Activated CD4-positive, CD25-positive, alpha-beta regulatory T cell treated with anti-CD3 and anti-CD28 coated beads, Interleukin-2, amount 50 U/mL, for 16 hours (primary cell): ENCODE measurements around the gene SCAMP3.

Experiments used
- DNase-seq: peaks from one replicate; pipeline ENCODE4 v3.0.0-alpha.2; 2020; ENCODE audit warnings: low read depth, low spot score

SCAMP3 gene

DNA sequence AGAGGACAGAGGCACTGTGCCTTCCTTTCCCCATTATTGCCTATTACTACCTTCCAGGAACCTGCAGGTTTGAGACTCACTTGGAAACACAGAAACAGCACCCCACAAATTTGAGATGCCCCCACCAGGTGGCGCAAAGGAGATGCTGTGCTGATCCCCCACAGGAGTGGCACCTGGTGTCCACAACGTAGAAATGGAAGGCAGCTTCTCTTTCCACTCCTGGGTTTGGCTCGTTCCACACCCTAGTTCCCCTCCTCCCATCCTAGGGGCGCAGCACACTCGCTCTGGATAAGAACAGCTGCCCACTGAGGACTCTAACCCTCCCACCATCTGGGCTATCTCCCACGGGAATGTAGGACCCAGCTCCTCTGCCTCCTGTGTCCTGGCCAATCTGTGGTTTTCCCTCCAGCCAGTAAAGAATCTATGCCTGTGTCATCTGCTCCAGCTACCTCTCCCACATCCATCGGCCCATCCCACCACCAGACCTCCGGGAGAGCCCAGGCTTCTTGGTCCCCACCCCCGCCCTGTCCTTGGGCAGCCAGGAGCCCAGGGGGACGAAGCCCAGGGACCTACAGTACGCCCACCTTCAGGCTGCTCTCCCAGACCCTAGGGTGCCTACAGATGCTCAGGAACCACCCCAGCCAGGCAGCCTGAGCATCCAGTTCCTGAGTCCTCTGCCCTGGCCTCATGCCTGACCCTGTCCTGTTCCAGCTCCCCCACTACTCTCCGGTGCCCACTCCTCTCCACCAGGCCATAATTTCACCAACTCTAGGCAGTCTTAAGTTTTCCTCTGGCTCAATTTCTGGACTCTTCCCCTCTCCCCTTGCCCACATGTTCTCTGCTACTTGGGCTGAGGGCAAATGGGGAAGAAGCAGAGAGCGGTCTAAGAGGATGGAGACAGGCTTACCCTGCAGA is 55.0 kb downstream of the SCAMP3 start:
- peak; percentile 81 for DNase-seq
